Ovary (tissue), 3 donors: Measurements from ENCODE around the gene NUCB2.

Experiments used
- CTCF ChIP-seq, 3 donors: fragments of 450-650 bp in 2 of 3; fragments of 200-600 bp in 1 of 3; IDR thresholded peaks; one replicate each; pipeline versions ENCODE4 v1.5.1 to v1.8.0; 2016 to 2022; ENCODE audit warnings: antibody characterized with exemption in 3 of 3, mild to moderate bottlenecking in 1 of 3
- POLR2A ChIP-seq: fragments of 450-650 bp; IDR thresholded peaks from one replicate; pipeline ENCODE4 v1.6.1; 2017; ENCODE audit warnings: antibody characterized with exemption, mild to moderate bottlenecking, moderate library complexity
- donor health status: DM: no; HTN: no; CAD: no.

GRCh38 chr11:17238377-17238776, 38.2 kb upstream of the NUCB2 start:
- TF ChIP-seq CTCF (IDR thresholded peaks at IDR 0.05) (no peak), POLR2A (no peak)
